Psoas muscle (tissue), 8 donors: ENCODE results near the gene RHOA. TPM values are rescaled to one million over a fixed set of nuclear protein-coding genes. Genes with fewer than 3 reads are reported as not detected.

ENCODE experiments used
- ATAC-seq, 4 donors: fragments of 200-7000 bp; cut with Tn5 transposase; one replicate each; pipeline ENCODE4 v1.9.1; 2020; ENCODE audit warnings: moderate library complexity in 3 of 4, mild to moderate bottlenecking in 2 of 4
- DNase-seq, 2 donors: peaks; one replicate each; pipeline ENCODE4 v3.0.0-alpha.2; 2020
- H3K27ac ChIP-seq: fragments of 200-600 bp; one replicate; pipeline ENCODE4 v1.8.0; 2022
- H3K27me3 ChIP-seq, 3 donors: fragments of 200-600 bp in 1 of 3; one replicate each; pipeline versions ENCODE4 v1.6.1 to v1.8.0; 2013 to 2022; ENCODE audit warnings: low read length in 2 of 3, mild to moderate bottlenecking in 2 of 3, moderate library complexity in 1 of 3; ENCODE audit not compliant: insufficient read depth in 3 of 3
- H3K36me3 ChIP-seq, 2 donors: fragments of 200-600 bp in 1 of 2; one replicate each; pipeline versions ENCODE4 v1.6.1 to v1.8.0; 2013 to 2022; ENCODE audit warnings: low read depth in 1 of 2, mild to moderate bottlenecking in 1 of 2, moderate library complexity in 1 of 2; ENCODE audit not compliant: insufficient read depth in 1 of 2
- H3K4me1 ChIP-seq: fragments of 200-600 bp; one replicate; pipeline ENCODE4 v1.8.0; 2022
- H3K4me3 ChIP-seq: fragments of 200-600 bp; one replicate; pipeline ENCODE4 v1.8.0; 2022; ENCODE audit warnings: mild to moderate bottlenecking
- H3K9me3 ChIP-seq: fragments of 200-600 bp; one replicate; pipeline ENCODE4 v1.8.0; 2022
- CTCF ChIP-seq: fragments of 200-600 bp; IDR thresholded peaks from one replicate; pipeline ENCODE4 v1.8.0; 2022; ENCODE audit warnings: antibody characterized with exemption
- WGBS, 3 donors: extraction: QIAGEN DNeasy Blood & Tissue Kit; methylation state at CpG; one replicate each; pipeline versions ENCODE4 v1.1.6 to v1.1.7; 2013; 5-methylcytosine and 5-hydroxymethylcytosine counted together
- intact Hi-C, 2 donors: fragments of 100-400 bp; cut with DNase I; formaldehyde crosslinking; loops; one replicate each; pipeline versions ENCODE4 v1.11.0 to v1.14.2; 2022
- polyA plus RNA-seq, 3 donors: library from polyadenylated mRNA; stranded (reverse); fragments of 200-250 nt; gene quantifications; one replicate each; pipeline ENCODE4 v1.2.3, GENCODE V29; 2013
- total RNA-seq, 4 donors: library from RNA; stranded (reverse); fragmentation: NEBNext Ultra II Directional in 2 of 4; extraction: Animal tissue kit (Norgen Biotek cat#: 25700) in 2 of 4; gene quantifications; one replicate each; pipeline versions ENCODE4 v1.2.1 to v1.2.4, GENCODE V29; 2021 to 2023
- donor health status: healthy with polysubstance abuse.
- donor health status: DM: no; HTN: no; CAD: no; lungs with moderate emphysema.
- donor health status: Bipolar disorder and iron deficiency.
- donor health status: healthy.
- donor health status: DM: yes; HTN: yes; CAD: no.
- donor health status: DM: no; HTN: no; CAD: no.
- donor health status: DM: no; HTN: no; CAD: no.
- donor health status: DM: yes; HTN: yes; CAD: no.

The RHOA gene
- total and polyA plus RNA-seq, 7 donors, result 179 to 341 (median 281) TPM

GRCh38 chr3:49385617-49386016 is 26.2 kb downstream of the RHOA start:
- ATAC-seq, result no peak
- WGBS, 3 donors, result 95 to 97% (median 96%) methylated on average over 1 of the region's 1 CpG
- H3K4me1 ChIP-seq, result peaks cover 55% of the 10 kb centered on the region

GRCh38 chr3:49383387-49383786 is 28.4 kb downstream of the RHOA start:
- intact Hi-C loops, result no loop called here
- H3K4me1 ChIP-seq, result peaks cover 50% of the 10 kb centered on the region

More at GRCh38 chr3:49385617-49386016, 26.2 kb downstream of the RHOA start:
- no peak overlapping the region for H3K4me3 ChIP-seq
- H3K9me3 ChIP-seq, result no peaks in the 10 kb centered on the region
- intact Hi-C loops, result no loop called here
- no peak overlapping the region for H3K27ac ChIP-seq
- H3K27me3 ChIP-seq, result no peaks in the 10 kb centered on the region
- H3K36me3 ChIP-seq, result no peaks in the 10 kb centered on the region
- DNase-seq, result no peak
- no peak for TF ChIP-seq CTCF

GRCh38 chr3:49378249-49378895 is 33.4 kb downstream of the RHOA start:
- Histone ChIP-seq H3K27me3 (no peaks in the 10 kb centered on the region), H3K4me1 (peaks cover 24% of the 10 kb centered on the region), H3K9me3 (no peaks in the 10 kb centered on the region), H3K4me3 (no peak overlapping the region), H3K36me3 (peaks cover 15 to 26% of the 10 kb centered on the region in 2 donors), H3K27ac (no peak overlapping the region)
- intact Hi-C loops, result no loop called here
- ATAC-seq, result peak; percentile 47 to 64 (median 56)
- no peak for TF ChIP-seq CTCF
- peak; percentile 42 to 54 for DNase-seq
- 46 to 67% (median 47%) methylated on average over 11 of the region's 11 CpGs for WGBS, 3 donors

More at GRCh38 chr3:49383387-49383786, 28.4 kb downstream of the RHOA start:
- TF ChIP-seq CTCF, result no peak
- 56 to 77% (median 56%) methylated on average over 5 of the region's 5 CpGs for WGBS, 3 donors
- Histone ChIP-seq H3K27ac (no peak overlapping the region), H3K27me3 (no peaks in the 10 kb centered on the region), H3K4me3 (no peak overlapping the region), H3K9me3 (no peaks in the 10 kb centered on the region), H3K36me3 (no peaks in the 10 kb centered on the region)
- no peak for ATAC-seq
- no peak for DNase-seq

GRCh38 chr3:49377483-49377882 is 34.3 kb downstream of the RHOA start:
- Histone ChIP-seq H3K4me3 (no peak overlapping the region), H3K27me3 (no peaks in the 10 kb centered on the region), H3K9me3 (no peaks in the 10 kb centered on the region), H3K27ac (peak overlapping the region; percentile 13), H3K4me1 (peaks cover 24% of the 10 kb centered on the region), H3K36me3 (peaks cover 22 to 35% of the 10 kb centered on the region in 2 donors)
- WGBS, 3 donors, result 80 to 83% (median 80%) methylated on average over 1 of the region's 1 CpG
- no peak for DNase-seq
- TF ChIP-seq CTCF, result no peak
- intact Hi-C loops, result no loop called here
- peak in 2 of 4 donors; percentile 17 to 42 for ATAC-seq

GRCh38 chr3:49371946-49372345 is 39.8 kb downstream of the RHOA start:
- H3K27me3 ChIP-seq, result no peaks in the 10 kb centered on the region
- DNase-seq, result no peak
- H3K9me3 ChIP-seq, result no peaks in the 10 kb centered on the region
- H3K4me3 ChIP-seq, result no peak overlapping the region
- no peak for TF ChIP-seq CTCF
- peak; percentile 32 to 53 (median 49) for ATAC-seq
- peaks cover 7% of the 10 kb centered on the region for H3K4me1 ChIP-seq
- peak overlapping the region; percentile 9 for H3K27ac ChIP-seq
- H3K36me3 ChIP-seq, result peaks cover 24 to 89% of the 10 kb centered on the region in 2 donors
- intact Hi-C loops, result no loop called here
